ENCODE results near the gene THRB. TPM values are rescaled to one million over a fixed set of nuclear protein-coding genes. Genes with fewer than 3 reads are reported as not detected.

The THRB gene
- total and polyA plus RNA-seq, 8 donors, result 10.1 to 18.6 (median 15.1) TPM

- Histone ChIP-seq H3K9me3 (no peaks in the 10 kb centered on the region), H3K27ac (no peak overlapping the region), H3K4me1 (no peaks in the 10 kb centered on the region), H3K36me3 (no peaks in the 10 kb centered on the region), H3K27me3 (no peaks in the 10 kb centered on the region), H3K4me3 (no peak overlapping the region)
- TF ChIP-seq CTCF (IDR thresholded peaks at IDR 0.05), result no peak
- ATAC-seq (no peak), DNase-seq (no peak)
- intact Hi-C loops (cut with DNase I), result no loop called here
These were observed 357.3 kb downstream of the THRB start for GRCh38 chr3:24137334-24137733.

GRCh38 chr3:24136624-24137310, 357.9 kb downstream of the THRB start:
- ATAC-seq, result no peak
- no peaks in the 10 kb centered on the region for H3K9me3 ChIP-seq
- H3K27ac ChIP-seq, result no peak overlapping the region
- H3K27me3 ChIP-seq, result no peaks in the 10 kb centered on the region
- no peaks in the 10 kb centered on the region for H3K36me3 ChIP-seq
- intact Hi-C loops (cut with DNase I), result no loop called here
- H3K4me1 ChIP-seq, result no peaks in the 10 kb centered on the region
- H3K4me3 ChIP-seq, result no peak overlapping the region
- TF ChIP-seq CTCF (IDR thresholded peaks at IDR 0.05), result no peak
- no peak for DNase-seq

GRCh38 chr3:24135280-24135679, 359.4 kb downstream of the THRB start:
- Histone ChIP-seq H3K4me1 (no peaks in the 10 kb centered on the region), H3K27ac (no peak overlapping the region), H3K9me3 (no peaks in the 10 kb centered on the region), H3K27me3 (no peaks in the 10 kb centered on the region), H3K36me3 (no peaks in the 10 kb centered on the region), H3K4me3 (no peak overlapping the region)
- no peak for DNase-seq
- no peak for TF ChIP-seq CTCF (IDR thresholded peaks at IDR 0.05)
- intact Hi-C loops (cut with DNase I), result no loop called here
- no peak for ATAC-seq

GRCh38 chr3:24133942-24134341, 360.7 kb downstream of the THRB start:
- H3K27ac ChIP-seq, result no peak overlapping the region
- ATAC-seq, result no peak
- no peak for TF ChIP-seq CTCF (IDR thresholded peaks at IDR 0.05)
- H3K4me3 ChIP-seq, result no peak overlapping the region
- H3K36me3 ChIP-seq, result no peaks in the 10 kb centered on the region
- no peak for DNase-seq
- peaks cover 0 to 10% of the 10 kb centered on the region in 2 donors for H3K4me1 ChIP-seq
- intact Hi-C loops (cut with DNase I), result no loop called here
- H3K9me3 ChIP-seq, result no peaks in the 10 kb centered on the region
- no peaks in the 10 kb centered on the region for H3K27me3 ChIP-seq

GRCh38 chr3:24133436-24133835, 361.2 kb downstream of the THRB start:
- no peaks in the 10 kb centered on the region for H3K36me3 ChIP-seq
- H3K27me3 ChIP-seq, result no peaks in the 10 kb centered on the region
- DNase-seq (no peak), ATAC-seq (no peak)
- intact Hi-C loops (cut with DNase I), result no loop called here
- H3K4me3 ChIP-seq, result no peak overlapping the region
- no peak overlapping the region for H3K27ac ChIP-seq
- no peak for TF ChIP-seq CTCF (IDR thresholded peaks at IDR 0.05)
- no peaks in the 10 kb centered on the region for H3K9me3 ChIP-seq
- H3K4me1 ChIP-seq, result peaks cover 0 to 10% of the 10 kb centered on the region in 2 donors

Measured in left lung (tissue), 10 donors.